A204.1 (cell line): Measurements from ENCODE around the gene NUTF2.
"Not testable (repeated sequence)": the region's sequence is repeated elsewhere in the genome, so short reads cannot be mapped to it uniquely, and the experiment has no call there.

Experiments used
- FAIRE-seq: peaks from 2 replicates; lab custom pipeline; 2012; peaks lifted over from hg19 to GRCh38; lab: Jason Lieb, UNC

The NUTF2 gene

DNA sequence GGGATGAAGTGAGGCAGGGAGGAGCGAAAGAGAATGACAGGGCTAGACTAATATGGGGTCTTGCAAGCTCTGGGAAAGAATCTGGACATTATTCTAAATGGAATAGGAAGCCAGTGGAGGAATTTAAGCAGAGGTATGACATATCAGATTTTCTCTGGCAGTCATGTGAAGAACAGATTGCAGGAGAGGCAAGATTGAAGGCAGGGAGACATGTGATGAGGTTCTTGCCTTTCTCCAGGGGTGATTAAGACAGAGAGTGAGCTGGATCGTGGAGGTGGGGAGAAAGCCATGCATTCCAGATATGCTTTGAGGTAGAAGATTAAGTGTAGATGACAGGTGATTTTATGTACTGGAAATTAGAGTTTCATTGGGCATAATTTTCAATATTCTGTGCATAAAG, 8.9 kb upstream of the NUTF2 start:
- no peak for FAIRE-seq

DNA sequence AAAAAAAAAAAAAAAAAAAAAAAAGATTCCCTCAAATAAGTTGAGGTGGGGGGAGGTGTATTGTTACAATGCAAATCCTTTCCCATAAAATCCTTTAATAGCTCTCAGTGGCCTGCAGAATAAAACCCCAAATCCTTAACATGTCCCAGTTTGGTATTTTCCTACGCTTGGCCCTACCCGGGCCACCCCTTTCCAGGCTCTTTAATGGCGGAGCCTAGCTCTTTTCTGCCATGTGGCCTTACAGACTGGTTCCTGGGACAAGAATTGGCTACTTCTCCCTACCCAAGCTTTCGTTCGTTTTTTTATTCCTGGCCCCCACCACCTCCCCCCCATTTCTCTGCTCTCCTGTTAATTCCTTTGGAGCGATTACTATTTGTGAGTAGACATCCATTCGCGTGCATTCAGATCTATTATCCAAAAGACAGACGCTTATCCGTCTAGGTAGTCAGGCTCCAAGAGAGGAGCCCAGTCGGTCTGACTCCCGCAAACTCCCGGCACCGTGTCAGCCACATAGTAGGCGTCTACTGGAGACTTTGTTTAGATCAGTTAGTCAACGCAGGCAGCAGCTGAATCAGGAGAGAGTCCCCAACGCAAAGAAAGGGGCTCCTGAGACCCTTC, 5.4 kb upstream of the NUTF2 start:
- FAIRE-seq: no peak

- FAIRE-seq: no peak
These were observed 4.8 kb upstream of the NUTF2 start, which contains the start of gene THAP11 for GRCh38 chr16:67841816-67842508. Gene THAP11 (plus strand): TSS chr16:67842320. CDS start chr16:67842555, 235 bp downstream.

- no peak for FAIRE-seq
These were observed 4.0 kb upstream of the NUTF2 start for GRCh38 chr16:67842509-67843342.

GRCh38 chr16:67843343-67843765, 3.4 kb upstream of the NUTF2 start:
- no peak for FAIRE-seq

DNA sequence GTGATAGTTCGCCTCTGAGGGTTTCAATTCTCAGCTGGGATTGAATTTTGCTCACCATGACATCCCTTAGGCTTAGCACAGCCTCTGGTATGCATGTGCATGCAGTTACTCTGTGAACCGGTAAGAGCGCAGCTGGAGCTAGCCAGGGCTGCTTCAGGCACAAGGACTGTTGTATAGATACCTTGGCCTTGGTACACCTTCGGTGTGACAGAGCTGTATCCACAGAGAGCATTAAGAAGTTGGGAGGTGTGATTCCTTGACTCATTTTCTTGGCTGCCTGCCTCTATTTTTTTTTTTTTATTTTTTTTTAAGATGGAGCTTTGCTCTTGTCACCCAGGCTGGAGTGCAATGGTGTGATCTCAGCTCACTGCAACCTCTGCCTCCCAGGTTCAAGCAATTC, 2.2 kb upstream of the NUTF2 start:
- no peak for FAIRE-seq

- no peak for FAIRE-seq
These were observed 1.3 kb upstream of the NUTF2 start for GRCh38 chr16:67845291-67846062.

GRCh38 chr16:67846063-67846319, 742 bp upstream of the NUTF2 start:
- no peak for FAIRE-seq

DNA sequence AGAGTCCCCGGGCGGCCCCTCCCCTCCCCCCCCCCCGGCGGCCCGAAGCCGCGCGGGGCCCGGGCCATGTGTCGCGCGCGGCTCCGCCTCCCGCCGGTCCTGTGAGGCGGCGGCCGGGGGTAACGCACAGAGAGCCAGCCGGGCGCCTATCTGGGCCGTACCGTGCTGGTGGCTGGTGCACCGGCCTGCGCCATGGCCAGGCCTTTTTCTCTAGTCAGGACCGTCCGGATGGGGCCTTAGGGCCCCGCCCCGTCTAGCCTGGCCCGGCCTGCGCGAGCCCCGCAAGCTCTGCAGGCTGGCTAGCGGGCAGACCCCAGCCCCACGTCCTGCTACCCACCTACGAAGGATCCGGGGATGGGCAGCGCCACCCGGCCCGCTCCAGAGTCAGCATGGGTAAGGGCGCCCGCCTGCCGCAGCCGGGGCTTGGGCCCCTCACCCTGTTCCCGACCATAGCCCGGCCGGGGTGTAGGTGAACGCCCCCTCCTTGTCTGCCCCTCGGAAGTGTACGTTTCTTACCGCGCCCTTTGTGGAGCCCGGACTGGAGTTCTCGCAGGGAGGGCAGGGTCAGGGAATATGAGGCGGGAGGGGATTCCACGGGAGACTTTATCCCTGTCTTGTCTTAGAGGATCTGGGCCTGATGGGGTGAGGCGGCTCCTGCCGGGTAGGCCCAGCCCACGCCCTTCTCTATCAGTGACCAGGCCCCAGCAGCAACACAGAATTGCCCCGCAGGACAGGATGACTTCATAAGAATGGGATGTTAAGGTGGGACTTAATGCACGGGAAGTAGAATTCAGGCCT, 530 bp downstream of the NUTF2 start, which contains the start of gene CENPT:
Gene CENPT, minus strand, starts transcription at position 630 of the 798 bp plus-strand sequence. CDS start 13,834 bp downstream, outside the sequence.
- no peak for FAIRE-seq

DNA sequence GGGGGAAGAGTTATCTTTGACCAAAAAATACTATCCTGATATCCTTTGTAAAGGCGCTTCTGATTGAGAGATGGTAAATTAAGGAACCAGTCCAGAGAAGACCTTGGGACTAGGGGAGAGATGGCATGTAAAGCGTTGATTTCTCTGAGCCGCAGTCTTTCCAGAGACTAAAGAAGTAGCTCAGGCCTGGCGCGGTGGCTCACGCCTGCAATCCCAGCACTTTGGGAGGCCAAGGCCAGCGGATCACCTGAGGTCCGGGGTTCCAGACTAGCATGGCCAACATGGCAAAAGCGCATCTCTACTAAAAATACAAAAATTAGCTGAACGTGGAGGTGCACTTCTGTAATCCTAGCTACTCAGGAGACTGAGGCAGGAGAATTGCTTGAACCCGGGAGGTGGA, 1.4 kb downstream of the NUTF2 start:
- no peak for FAIRE-seq

GRCh38 chr16:67853670-67854069, 6.9 kb downstream of the NUTF2 start:
- no peak for FAIRE-seq

DNA sequence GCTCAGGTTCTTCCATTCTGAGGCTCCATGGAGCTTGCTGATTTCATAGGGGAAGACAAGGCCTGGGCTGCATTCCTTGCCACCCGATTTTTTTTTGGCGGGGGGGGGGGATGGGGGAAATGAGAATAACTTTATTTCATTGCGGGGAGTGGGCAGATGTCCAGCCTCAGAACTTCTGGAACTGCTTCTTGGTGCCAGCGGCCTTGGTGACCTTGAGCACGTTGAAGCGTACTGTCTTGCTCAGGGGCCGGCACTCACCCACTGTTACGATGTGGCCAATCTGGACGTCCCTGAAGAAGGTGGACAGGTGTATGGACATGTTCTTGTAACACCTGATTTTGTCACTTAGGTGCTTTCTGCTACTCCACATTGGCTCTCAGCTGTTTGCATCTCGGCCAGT, 9.1 kb downstream of the NUTF2 start:
- FAIRE-seq: no peak

DNA sequence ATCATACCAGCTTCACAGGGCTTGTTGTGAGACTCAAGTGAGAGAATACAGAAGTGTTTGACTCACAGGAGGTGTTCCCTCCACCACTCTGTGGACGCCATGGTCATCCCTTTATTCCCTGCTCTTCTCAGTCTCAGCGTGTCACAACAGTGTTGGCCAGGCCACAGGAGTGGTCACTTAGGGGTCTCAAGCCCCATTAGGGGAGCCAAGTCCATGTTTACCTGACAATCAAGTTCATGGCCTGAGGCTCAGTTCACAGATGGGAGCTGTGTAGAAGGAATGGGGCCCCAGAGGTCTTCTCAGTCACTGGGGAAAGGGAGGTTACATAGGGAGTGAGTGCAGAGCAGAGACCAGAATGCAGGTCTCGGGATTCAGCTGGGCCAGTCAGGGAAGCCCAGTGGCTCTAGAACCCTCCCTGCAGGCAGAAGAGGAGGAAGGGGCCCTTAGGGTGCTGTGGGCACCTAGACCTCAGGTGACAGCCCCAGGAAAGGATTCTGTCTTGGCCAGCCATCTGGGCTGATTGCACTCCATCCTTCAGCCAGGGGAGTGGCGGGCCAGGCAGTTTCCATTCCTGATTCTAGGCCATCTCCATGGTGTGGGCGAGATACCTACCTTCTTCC, 10.3 kb downstream of the NUTF2 start:
- no peak for FAIRE-seq

DNA sequence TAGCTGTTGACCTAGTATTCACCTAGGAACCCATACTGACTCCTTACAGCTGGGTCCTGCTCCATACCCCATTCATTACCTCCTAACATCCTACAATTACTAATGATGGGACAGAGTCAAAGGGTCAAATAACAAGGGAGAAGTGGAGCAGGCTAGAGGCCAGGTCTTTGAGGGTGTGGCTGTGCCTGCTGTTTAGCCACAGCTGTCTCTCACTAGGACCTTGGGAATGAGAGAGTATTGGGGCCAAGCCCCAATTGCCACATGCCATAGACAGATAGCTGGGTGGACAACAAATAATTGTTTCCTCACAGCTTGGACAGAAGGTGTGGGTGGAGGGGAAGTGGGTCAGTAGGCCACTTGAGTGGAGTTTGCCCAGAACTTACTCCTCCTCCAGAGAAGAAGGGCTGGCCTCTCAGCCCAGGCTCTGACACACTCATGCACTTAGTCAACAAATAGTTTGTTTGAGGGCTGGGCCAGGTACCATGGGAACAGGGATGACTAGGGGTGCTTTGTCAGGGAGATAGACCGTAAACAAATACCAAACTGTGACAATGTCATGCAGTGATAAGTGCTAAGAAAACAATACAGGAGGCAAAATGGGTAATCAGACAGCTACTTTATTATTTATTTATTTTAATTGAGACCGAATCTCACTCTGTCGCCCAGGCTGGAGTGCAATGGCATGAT, 11.0 kb downstream of the NUTF2 start:
- no peak for FAIRE-seq

GRCh38 chr16:67858500-67858899, 11.8 kb downstream of the NUTF2 start:
- no peak for FAIRE-seq

DNA sequence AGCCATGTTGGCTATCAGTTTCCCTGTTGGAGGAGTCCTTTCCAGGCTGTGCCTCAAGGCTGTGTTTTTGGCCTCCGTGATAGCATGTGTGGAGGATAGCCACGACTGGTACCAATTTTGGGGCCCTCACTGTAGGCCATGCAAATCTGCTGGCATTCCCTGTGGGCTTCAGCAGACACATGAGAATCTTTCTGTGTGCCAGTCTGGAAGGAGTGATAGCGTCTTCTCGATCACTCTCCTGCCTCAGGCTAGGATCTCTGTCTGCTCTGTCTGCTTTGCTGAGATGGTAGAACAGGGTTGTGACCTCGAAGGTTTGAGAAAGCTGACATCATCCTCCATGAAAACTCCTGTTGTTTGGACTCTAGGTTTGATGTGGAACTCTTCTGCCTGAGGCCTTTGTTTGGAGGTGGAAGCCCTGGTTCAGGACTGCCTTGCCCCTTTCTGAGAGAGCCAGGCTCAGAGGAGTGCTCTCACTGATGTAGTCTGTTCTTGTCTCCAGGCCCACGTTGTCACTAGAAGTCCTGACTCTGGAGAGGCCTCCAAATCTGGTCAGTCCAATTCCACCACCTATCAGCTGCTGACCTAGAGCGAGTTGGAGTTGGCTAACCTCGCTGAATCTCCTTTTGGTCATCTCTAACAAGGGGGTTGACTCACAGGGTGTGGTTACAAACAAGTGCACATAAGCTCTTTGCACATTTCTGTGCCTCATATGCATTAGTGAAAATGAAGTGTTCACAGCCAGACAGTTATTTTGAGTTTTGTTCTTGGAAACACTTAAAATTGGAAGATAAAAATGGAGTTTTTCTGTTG, 14.1 kb downstream of the NUTF2 start:
- FAIRE-seq: no peak

GRCh38 chr16:67861877-67862276, 15.1 kb downstream of the NUTF2 start:
- FAIRE-seq: no peak

- FAIRE-seq: no peak
These were observed 16.2 kb downstream of the NUTF2 start for GRCh38 chr16:67862623-67863583.

DNA sequence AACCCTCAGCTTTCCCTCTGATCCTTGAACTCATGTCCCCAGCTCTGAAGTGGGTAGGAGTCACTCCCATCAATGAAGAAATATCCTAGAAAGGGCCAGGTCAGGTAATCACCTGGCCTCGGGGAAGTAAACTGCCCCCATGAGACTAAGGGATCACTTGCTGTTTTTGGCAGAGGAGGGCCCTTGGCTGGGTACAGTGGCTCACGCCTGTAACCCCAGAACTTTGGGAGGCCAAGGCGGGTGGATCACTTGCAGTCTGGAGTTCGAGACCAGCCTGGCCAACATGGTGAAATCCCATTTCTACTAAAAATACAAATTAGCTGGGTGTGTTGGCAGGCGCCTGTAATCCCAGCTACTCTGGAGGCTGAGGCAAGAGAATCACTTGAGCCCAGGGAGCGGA, 17.3 kb downstream of the NUTF2 start:
- FAIRE-seq: not testable (repeated sequence)
